Caco-2 (cell line): ENCODE results near the gene TMC1. TPM values are rescaled to one million over a fixed set of nuclear protein-coding genes. Genes with fewer than 3 reads are reported as not detected.
"Not testable (repeated sequence)": the region's sequence is repeated elsewhere in the genome, so short reads cannot be mapped to it uniquely, and the experiment has no call there.

Experiments used
- BruUV-seq: library from RNA; stranded (reverse); fragments of 400-500 nt; replicated peaks from 2 replicates; lab custom pipeline; 2021; lab: Mats Ljungman, UMichigan
- CTCF ChIA-PET: fragments of 300-600 bp; sonication (Branson Sonifier 250); formaldehyde crosslinking; loops from one replicate; lab custom pipeline; 2022; ENCODE audit warnings: antibody characterized with exemption; lab: Charles Lee
- POLR2A ChIA-PET: fragments of 300-600 bp; sonication (Branson Sonifier 250); formaldehyde crosslinking; loops from one replicate; lab custom pipeline; 2022; ENCODE audit warnings: antibody characterized with exemption; lab: Charles Lee
- DNase-seq, 2 experiments: peaks; one replicate each; pipeline versions ENCODE4 v3.0.0 to v3.0.0-alpha.2; 2020 to 2022
- H3K27me3 ChIP-seq: replicated peaks from 2 replicates; pipeline ENCODE4 v1.6.0; 2011; ENCODE audit warnings: low read length; ENCODE audit not compliant: control insufficient read depth, insufficient read depth
- H3K36me3 ChIP-seq: 2 replicates; pipeline ENCODE4 v1.5.1; 2011; ENCODE audit warnings: low read length; ENCODE audit not compliant: control insufficient read depth, insufficient read depth
- H3K4me1 ChIP-seq: fragments of 250-450 bp; sonication (Bioruptor Pico); 2 replicates; pipeline ENCODE4 v1.5.1; 2020; ENCODE audit warnings: mild to moderate bottlenecking
- H3K4me3 ChIP-seq: 2 replicates; pipeline ENCODE4 v1.5.1; 2011; ENCODE audit warnings: low read depth, mild to moderate bottlenecking, control low read depth, low read length
- H3K9me3 ChIP-seq: fragments of 250-450 bp; sonication (Bioruptor Pico); 2 replicates; pipeline ENCODE4 v1.5.1; 2020; ENCODE audit warnings: mild to moderate bottlenecking, moderate library complexity
- H3K27ac Mint-ChIP-seq: one replicate; pipeline ENCODE4 v1.8.0; 2022; ENCODE audit warnings: mixed read lengths; ENCODE audit not compliant: unreplicated experiment
- H3K27me3 Mint-ChIP-seq: one replicate; pipeline ENCODE4 v1.8.0; 2022; ENCODE audit warnings: mixed read lengths; ENCODE audit not compliant: insufficient read depth, unreplicated experiment
- H3K36me3 Mint-ChIP-seq: one replicate; pipeline ENCODE4 v1.8.0; 2022; ENCODE audit warnings: mild to moderate bottlenecking, mixed read lengths; ENCODE audit not compliant: insufficient read depth, unreplicated experiment
- H3K4me1 Mint-ChIP-seq: one replicate; pipeline ENCODE4 v1.8.0; 2022; ENCODE audit warnings: low read depth, mixed read lengths; ENCODE audit not compliant: unreplicated experiment
- H3K4me3 Mint-ChIP-seq: one replicate; pipeline ENCODE4 v1.8.0; 2022; ENCODE audit warnings: mild to moderate bottlenecking, moderate library complexity, mixed read lengths; ENCODE audit not compliant: unreplicated experiment
- H3K9me3 Mint-ChIP-seq: one replicate; pipeline ENCODE4 v1.8.0; 2022; ENCODE audit warnings: mixed read lengths; ENCODE audit not compliant: unreplicated experiment
- intact Hi-C: fragments of 100-400 bp; cut with micrococcal nuclease; formaldehyde crosslinking; loops from one replicate; pipeline ENCODE4 v1.10.0; 2022; ENCODE audit not compliant: unreplicated experiment
- total RNA-seq: library from RNA; stranded (reverse); gene quantifications from 2 replicates; pipeline ENCODE4 v1.2.3, GENCODE V29; 2022
- TF ChIP-seq, protein P1 (sequence below), 2 experiments: fragments of 200-600 bp in 1 of 2; IDR thresholded peaks; 1 replicate in 1 of 2; 2 replicates in 1 of 2; pipeline versions ENCODE4 v1.5.1 to v1.8.0; 2011 to 2022; ENCODE audit warnings: antibody characterized with exemption in 1 of 2, control low read depth in 1 of 2, inconsistent platforms in 1 of 2, low read depth in 1 of 2, low read length in 1 of 2, mild to moderate bottlenecking in 1 of 2, moderate library complexity in 1 of 2; ENCODE audit not compliant: insufficient read depth in 1 of 2, severe bottlenecking in 1 of 2, unreplicated experiment in 1 of 2

Gene TMC1
- total RNA-seq, 1 experiment from 2014 or later: not detected

DNA sequence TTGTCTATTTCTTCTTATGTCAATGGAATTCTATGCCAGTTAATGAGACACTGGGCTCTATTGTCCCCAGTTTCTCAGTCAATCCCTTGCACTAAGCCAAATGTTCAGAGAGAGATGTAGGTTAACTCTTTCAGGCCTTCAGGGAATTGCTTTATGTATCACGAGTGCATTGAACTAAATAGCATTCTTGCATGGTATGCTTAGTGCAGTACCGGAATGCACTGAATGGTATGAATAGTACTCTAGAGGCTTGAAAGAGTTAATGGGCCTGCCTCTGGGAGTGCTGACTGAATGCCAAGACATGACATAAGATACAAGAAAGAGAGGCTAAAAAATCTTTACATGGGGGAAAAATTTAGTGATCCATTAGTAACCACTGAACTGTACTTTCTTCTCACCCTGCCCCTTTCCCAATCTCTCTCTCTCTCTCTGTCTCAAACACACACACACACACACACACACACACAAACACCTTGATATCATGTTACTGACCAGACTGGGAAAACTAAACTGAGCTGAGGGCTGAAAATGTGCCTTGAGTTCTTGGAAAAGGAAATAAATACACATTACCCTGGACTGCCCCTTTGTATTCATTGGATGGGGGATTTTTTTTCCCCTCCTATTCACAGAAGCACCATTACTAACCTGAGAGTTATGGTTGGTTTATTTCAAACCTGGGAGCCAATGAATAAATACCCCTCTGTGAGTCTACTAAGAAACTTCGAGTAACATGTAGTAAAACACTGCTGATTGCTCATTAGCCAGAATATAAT is 35.4 kb upstream of the TMC1 start:
- POLR2A ChIA-PET: no interaction called here
- Mint-ChIP-seq H3K4me3 (no peak overlapping the region), H3K36me3 (no peaks in the 10 kb centered on the region), H3K9me3 (no peaks in the 10 kb centered on the region), H3K27ac (no peak overlapping the region), H3K4me1 (no peaks in the 10 kb centered on the region), H3K27me3 (no peaks in the 10 kb centered on the region)
- TF ChIP-seq, protein P1, sequence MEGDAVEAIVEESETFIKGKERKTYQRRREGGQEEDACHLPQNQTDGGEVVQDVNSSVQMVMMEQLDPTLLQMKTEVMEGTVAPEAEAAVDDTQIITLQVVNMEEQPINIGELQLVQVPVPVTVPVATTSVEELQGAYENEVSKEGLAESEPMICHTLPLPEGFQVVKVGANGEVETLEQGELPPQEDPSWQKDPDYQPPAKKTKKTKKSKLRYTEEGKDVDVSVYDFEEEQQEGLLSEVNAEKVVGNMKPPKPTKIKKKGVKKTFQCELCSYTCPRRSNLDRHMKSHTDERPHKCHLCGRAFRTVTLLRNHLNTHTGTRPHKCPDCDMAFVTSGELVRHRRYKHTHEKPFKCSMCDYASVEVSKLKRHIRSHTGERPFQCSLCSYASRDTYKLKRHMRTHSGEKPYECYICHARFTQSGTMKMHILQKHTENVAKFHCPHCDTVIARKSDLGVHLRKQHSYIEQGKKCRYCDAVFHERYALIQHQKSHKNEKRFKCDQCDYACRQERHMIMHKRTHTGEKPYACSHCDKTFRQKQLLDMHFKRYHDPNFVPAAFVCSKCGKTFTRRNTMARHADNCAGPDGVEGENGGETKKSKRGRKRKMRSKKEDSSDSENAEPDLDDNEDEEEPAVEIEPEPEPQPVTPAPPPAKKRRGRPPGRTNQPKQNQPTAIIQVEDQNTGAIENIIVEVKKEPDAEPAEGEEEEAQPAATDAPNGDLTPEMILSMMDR (IDR thresholded peaks at IDR 0.05; ENCODE audit: insufficient read depth in 1 of 2, low read depth in 1 of 2, low read length in 1 of 2, severe bottlenecking in 1 of 2, unreplicated experiment in 1 of 2): no peak
- Histone ChIP-seq H3K4me1 (no peaks in the 10 kb centered on the region), H3K27me3 (no peaks in the 10 kb centered on the region), H3K9me3 (no peaks in the 10 kb centered on the region), H3K36me3 (no peaks in the 10 kb centered on the region), H3K4me3 (no peak overlapping the region)
- no TSS peak for BruUV-seq
- CTCF ChIA-PET: no interaction called here
- intact Hi-C loops: no loop called here
- DNase-seq: no peak

DNA sequence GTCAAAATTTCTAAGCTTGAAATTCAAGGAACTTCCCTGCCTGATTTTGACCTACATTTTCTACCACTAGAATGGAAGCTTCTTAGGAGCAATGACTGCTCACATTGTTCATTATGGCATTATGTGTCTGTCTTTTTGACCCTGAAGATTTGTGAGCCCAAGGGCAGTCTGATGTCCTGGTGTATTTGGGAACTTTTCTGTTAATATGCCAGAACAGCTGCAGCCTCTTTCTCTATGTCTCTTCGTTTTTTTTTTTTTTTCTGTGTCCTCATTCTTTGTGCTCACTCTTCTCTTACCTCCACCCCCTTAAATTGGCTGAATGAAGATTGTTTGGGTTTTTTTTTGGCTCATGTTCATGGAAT is 34.8 kb upstream of the TMC1 start:
- Mint-ChIP-seq H3K27ac (no peak overlapping the region), H3K9me3 (no peaks in the 10 kb centered on the region), H3K27me3 (no peaks in the 10 kb centered on the region), H3K4me3 (no peak overlapping the region), H3K36me3 (no peaks in the 10 kb centered on the region), H3K4me1 (no peaks in the 10 kb centered on the region)
- no peak for DNase-seq
- H3K4me1 ChIP-seq: no peaks in the 10 kb centered on the region
- H3K36me3 ChIP-seq: no peaks in the 10 kb centered on the region
- TF ChIP-seq, protein P1 (IDR thresholded peaks at IDR 0.05; ENCODE audit: insufficient read depth in 1 of 2, low read depth in 1 of 2, low read length in 1 of 2, severe bottlenecking in 1 of 2, unreplicated experiment in 1 of 2): no peak
- no TSS peak for BruUV-seq
- no peak overlapping the region for H3K4me3 ChIP-seq
- no peaks in the 10 kb centered on the region for H3K9me3 ChIP-seq
- CTCF ChIA-PET: no interaction called here
- POLR2A ChIA-PET: no interaction called here
- no peaks in the 10 kb centered on the region for H3K27me3 ChIP-seq
- intact Hi-C loops: no loop called here

DNA sequence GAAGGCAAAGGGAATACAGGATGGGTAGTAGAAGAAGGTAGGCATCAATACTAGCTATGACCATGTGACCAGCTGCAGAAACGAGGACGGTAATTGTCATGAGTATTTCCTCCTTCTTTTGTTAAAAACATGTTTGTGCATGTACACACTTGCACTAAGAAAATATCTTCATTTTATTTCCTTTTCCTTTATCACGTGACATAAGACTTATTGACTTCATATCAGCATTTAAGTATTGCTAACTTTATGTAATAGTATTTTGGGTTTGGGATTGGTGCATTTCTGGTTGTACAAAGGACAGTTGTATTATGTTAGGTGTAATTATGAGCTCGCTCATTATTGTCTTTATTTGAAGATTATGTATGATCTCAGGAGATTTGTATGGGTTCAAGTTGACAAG is 33.7 kb upstream of the TMC1 start:
- H3K4me3 Mint-ChIP-seq, H3K4me3 ChIP-seq, H3K4me1 ChIP-seq, H3K27me3 Mint-ChIP-seq, H3K36me3 ChIP-seq, intact Hi-C loops, H3K4me1 Mint-ChIP-seq, H3K9me3 ChIP-seq, CTCF ChIA-PET, H3K27ac Mint-ChIP-seq, BruUV-seq, H3K27me3 ChIP-seq, DNase-seq, H3K36me3 Mint-ChIP-seq, POLR2A ChIA-PET, H3K9me3 Mint-ChIP-seq: not testable (repeated sequence)
